Measurements from ENCODE around the gene PDE7B. TPM values are rescaled to one million over a fixed set of nuclear protein-coding genes. Genes with fewer than 3 reads are reported as not detected.

The PDE7B gene
- total and polyA plus RNA-seq, 2 of the 4 experiments (the other 2 are of a cell fraction) = 7.8 to 12.4 TPM

DNA sequence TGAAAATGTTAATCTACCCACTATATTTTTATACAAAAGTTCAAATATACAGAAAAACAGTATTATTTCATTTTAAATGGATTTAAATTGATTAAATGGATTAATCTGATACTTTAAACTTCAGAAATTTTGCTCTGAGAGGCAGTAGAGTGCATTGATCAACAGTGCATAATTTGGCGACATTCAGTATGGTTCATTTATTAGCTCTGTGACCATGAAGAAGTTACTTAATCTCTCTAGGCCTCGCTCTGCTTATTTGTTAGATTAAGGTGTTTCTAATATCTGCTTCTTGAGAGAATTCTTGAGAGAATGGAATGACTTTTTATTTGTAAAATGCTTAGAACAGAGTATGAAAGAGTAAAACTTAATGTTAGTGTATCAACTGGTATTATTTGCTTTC, 8.9 kb downstream of the PDE7B start:
- Histone ChIP-seq H2BK20ac (ENCODE audit: low read depth, low read length) (no peak overlapping the region), H2AK5ac (ENCODE audit: low read depth, low read length) (no peak overlapping the region), H3K9ac (ENCODE audit: low read depth, low read length) (no peak overlapping the region), H3K79me1 (ENCODE audit: low read depth in 1 of 2, low read length in 2 of 2) (peaks cover 6 to 24% of the 10 kb centered on the region in 2 experiments; a peak in 3 of 4 replicates), H3K23ac (ENCODE audit: low read depth, low read length) (no peak overlapping the region), H3K9me1 (ENCODE audit: insufficient read depth, low read length) (no peaks in the 10 kb centered on the region; the same call in 1 of the 2 replicates), H3K36me3 (ENCODE audit: control insufficient read depth, insufficient read depth, low read length) (peaks cover 6% of the 10 kb centered on the region), H4K8ac (ENCODE audit: low read depth in 2 of 2, low read length in 2 of 2) (no peak overlapping the region), H2BK15ac (ENCODE audit: low read depth, low read length) (no peak overlapping the region), H3K4me2 (ENCODE audit: low read depth, low read length) (no peak overlapping the region), H2AFZ (replicated peaks; ENCODE audit: low read length, poor library complexity) (no peak overlapping the region), H2BK120ac (ENCODE audit: low read depth, low read length) (no peak overlapping the region), H3K14ac (replicated peaks; ENCODE audit: low read depth, low read length) (no peak overlapping the region), H3K18ac (ENCODE audit: low read depth, low read length) (no peak overlapping the region), H3K9me3 (ENCODE audit: control insufficient read depth, insufficient read depth, low read length) (no peaks in the 10 kb centered on the region), H4K5ac (ENCODE audit: low read depth, low read length) (no peak overlapping the region), H3K4me3 (ENCODE audit: insufficient read depth, low read depth, low read length) (no peak overlapping the region), H2AK9ac (replicated peaks; ENCODE audit: low read depth, low read length, poor library complexity) (no peak overlapping the region), H2BK5ac (ENCODE audit: low read depth, low read length, poor library complexity, severe bottlenecking) (no peak overlapping the region), H3K4ac (ENCODE audit: low read depth, low read length) (no peak overlapping the region), H3K27ac (ENCODE audit: insufficient read depth, low read length) (no peak overlapping the region), H3K4me1 (ENCODE audit: control insufficient read depth, insufficient read depth, low read length) (peaks cover 2% of the 10 kb centered on the region; the same call in 1 of the 2 replicates), H4K91ac (ENCODE audit: insufficient read depth, low read depth, low read length) (no peak overlapping the region), H3K27me3 (ENCODE audit: control insufficient read depth, insufficient read depth, low read length) (no peaks in the 10 kb centered on the region), H3K56ac (ENCODE audit: extremely low read depth, insufficient read depth, low read length) (no peak overlapping the region), H4K20me1 (ENCODE audit: insufficient read depth, low read length) (no peaks in the 10 kb centered on the region)
- dilution Hi-C loops (cut with HindIII; ENCODE audit: low sequenced_read_pairs, unreplicated experiment) (no loop called here), in situ Hi-C loops (cut with MboI; ENCODE audit: low sequenced_read_pairs) (no loop called here), intact Hi-C loops (cut with micrococcal nuclease) (no loop called here)
- ChIA-PET POLR2A (ENCODE audit: unreplicated experiment) (no interaction called here), CTCF (no interaction called here)
- WGBS, 2 experiments (ENCODE audit: extremely low coverage in 2 of 2, insufficient read length in 1 of 2) = 100% methylated on average over 1 of the region's 2 CpGs; no CpG with 5 or more reads in 1 of the 2 experiments
- no TSS peak for BruUV-seq (replicated peaks)
- DNase-seq = no peak
- ATAC-seq (ENCODE audit: low read depth) = no peak
- TF ChIP-seq BHLHE40 (IDR thresholded peaks at IDR 0.05; ENCODE audit: low read depth, low read length) (no peak), RAD21 (IDR thresholded peaks at IDR 0.05; ENCODE audit: low read length) (no peak), CEBPB (IDR thresholded peaks at IDR 0.05; ENCODE audit: low read depth, low read length) (no peak), FOS (IDR thresholded peaks at IDR 0.05; ENCODE audit: low read depth, low read length) (no peak)
